ENCODE data around the gene SDHAF1.

The SDHAF1 gene

GRCh38 chr19:35983177-35983576 lies 11.8 kb upstream of the SDHAF1 start:
- in situ Hi-C loops (cut with MboI; ENCODE audit: low pct_unique_long_range_greater_than_20kb, low sequenced_read_pairs), result no loop called here
- no peak for DNase-seq

- in situ Hi-C loops (cut with MboI; ENCODE audit: low pct_unique_long_range_greater_than_20kb, low sequenced_read_pairs), result no loop called here
- DNase-seq, result no peak
Observed at GRCh38 chr19:35986111-35986510, 8.9 kb upstream of the SDHAF1 start.

GRCh38 chr19:35986664-35987570 lies 8.1 kb upstream of the SDHAF1 start:
- in situ Hi-C loops (cut with MboI; ENCODE audit: low pct_unique_long_range_greater_than_20kb, low sequenced_read_pairs), result no loop called here
- peak; percentile 58 for DNase-seq

GRCh38 chr19:35987571-35987896 lies 7.5 kb upstream of the SDHAF1 start:
- in situ Hi-C loops (cut with MboI; ENCODE audit: low pct_unique_long_range_greater_than_20kb, low sequenced_read_pairs), result no loop called here
- DNase-seq, result no peak

GRCh38 chr19:35988824-35989223 lies 6.2 kb upstream of the SDHAF1 start:
- in situ Hi-C loops (cut with MboI; ENCODE audit: low pct_unique_long_range_greater_than_20kb, low sequenced_read_pairs), result no loop called here

GRCh38 chr19:35990156-35990555 lies 4.8 kb upstream of the SDHAF1 start:
- in situ Hi-C loops (cut with MboI; ENCODE audit: low pct_unique_long_range_greater_than_20kb, low sequenced_read_pairs), result no loop called here
- DNase-seq, result no peak

More at GRCh38 chr19:35988824-35989223, 6.2 kb upstream of the SDHAF1 start:
- no peak for DNase-seq

GRCh38 chr19:35990771-35991730 lies 3.9 kb upstream of the SDHAF1 start:
- in situ Hi-C loops (cut with MboI; ENCODE audit: low pct_unique_long_range_greater_than_20kb, low sequenced_read_pairs), result no loop called here
- no peak for DNase-seq

- no peak for DNase-seq
Observed at GRCh38 chr19:35991731-35992450, 3.1 kb upstream of the SDHAF1 start.

GRCh38 chr19:35992907-35993765 lies 1.9 kb upstream of the SDHAF1 start:
- in situ Hi-C loops (cut with MboI; ENCODE audit: low pct_unique_long_range_greater_than_20kb, low sequenced_read_pairs), result no loop called here
- DNase-seq, result no peak

More at GRCh38 chr19:35991731-35992450, 3.1 kb upstream of the SDHAF1 start:
- in situ Hi-C loops (cut with MboI; ENCODE audit: low pct_unique_long_range_greater_than_20kb, low sequenced_read_pairs), result no loop called here

- no peak for DNase-seq
- in situ Hi-C loops (cut with MboI; ENCODE audit: low pct_unique_long_range_greater_than_20kb, low sequenced_read_pairs), result no loop called here
Observed at GRCh38 chr19:35993923-35994598, 927 bp upstream of the SDHAF1 start.

GRCh38 chr19:35996777-35997176 lies 1.8 kb downstream of the SDHAF1 start:
- DNase-seq, result no peak
- in situ Hi-C loops (cut with MboI; ENCODE audit: low pct_unique_long_range_greater_than_20kb, low sequenced_read_pairs), result no loop called here

GRCh38 chr19:36001605-36002004 lies 6.6 kb downstream of the SDHAF1 start:
- in situ Hi-C loops (cut with MboI; ENCODE audit: low pct_unique_long_range_greater_than_20kb, low sequenced_read_pairs), result no loop called here
- no peak for DNase-seq

GRCh38 chr19:36003284-36003683 lies 8.3 kb downstream of the SDHAF1 start:
- DNase-seq, result no peak
- in situ Hi-C loops (cut with MboI; ENCODE audit: low pct_unique_long_range_greater_than_20kb, low sequenced_read_pairs), result no loop called here

GRCh38 chr19:36006955-36007354 lies 12.0 kb downstream of the SDHAF1 start:
- DNase-seq, result no peak
- in situ Hi-C loops (cut with MboI; ENCODE audit: low pct_unique_long_range_greater_than_20kb, low sequenced_read_pairs), result no loop called here

GRCh38 chr19:36008336-36008978 lies 13.5 kb downstream of the SDHAF1 start, which contains the start of gene SYNE4:
Gene SYNE4, minus strand, starts transcription at chr19:36008813. Its CDS starts 132 bp downstream, at chr19:36008681.
- in situ Hi-C loops (cut with MboI; ENCODE audit: low pct_unique_long_range_greater_than_20kb, low sequenced_read_pairs), result no loop called here
- DNase-seq, result no peak

GRCh38 chr19:36009220-36009619 lies 14.2 kb downstream of the SDHAF1 start:
- in situ Hi-C loops (cut with MboI; ENCODE audit: low pct_unique_long_range_greater_than_20kb, low sequenced_read_pairs), result no loop called here
- DNase-seq, result no peak

- DNase-seq, result no peak
- in situ Hi-C loops (cut with MboI; ENCODE audit: low pct_unique_long_range_greater_than_20kb, low sequenced_read_pairs), result no loop called here
Observed at GRCh38 chr19:36009633-36010379, 14.8 kb downstream of the SDHAF1 start.

Data from KBM-7 (cell line).